ENCODE data around the gene C19orf85.
A peak's percentile ranks its signal among the peaks of the same experiment; 100 is the strongest.

C19orf85 gene

GRCh38 chr19:55488986-55489710, 24.6 kb upstream of the C19orf85 start:
- no peak for DNase-seq

- DNase-seq: no peak
Observed at GRCh38 chr19:55487924-55488687, 23.6 kb upstream of the C19orf85 start, which contains the start of gene SSC5D. TSS of gene SSC5D (plus strand) at chr19:55488436. CDS start at chr19:55488590, 154 bp downstream.

DNA sequence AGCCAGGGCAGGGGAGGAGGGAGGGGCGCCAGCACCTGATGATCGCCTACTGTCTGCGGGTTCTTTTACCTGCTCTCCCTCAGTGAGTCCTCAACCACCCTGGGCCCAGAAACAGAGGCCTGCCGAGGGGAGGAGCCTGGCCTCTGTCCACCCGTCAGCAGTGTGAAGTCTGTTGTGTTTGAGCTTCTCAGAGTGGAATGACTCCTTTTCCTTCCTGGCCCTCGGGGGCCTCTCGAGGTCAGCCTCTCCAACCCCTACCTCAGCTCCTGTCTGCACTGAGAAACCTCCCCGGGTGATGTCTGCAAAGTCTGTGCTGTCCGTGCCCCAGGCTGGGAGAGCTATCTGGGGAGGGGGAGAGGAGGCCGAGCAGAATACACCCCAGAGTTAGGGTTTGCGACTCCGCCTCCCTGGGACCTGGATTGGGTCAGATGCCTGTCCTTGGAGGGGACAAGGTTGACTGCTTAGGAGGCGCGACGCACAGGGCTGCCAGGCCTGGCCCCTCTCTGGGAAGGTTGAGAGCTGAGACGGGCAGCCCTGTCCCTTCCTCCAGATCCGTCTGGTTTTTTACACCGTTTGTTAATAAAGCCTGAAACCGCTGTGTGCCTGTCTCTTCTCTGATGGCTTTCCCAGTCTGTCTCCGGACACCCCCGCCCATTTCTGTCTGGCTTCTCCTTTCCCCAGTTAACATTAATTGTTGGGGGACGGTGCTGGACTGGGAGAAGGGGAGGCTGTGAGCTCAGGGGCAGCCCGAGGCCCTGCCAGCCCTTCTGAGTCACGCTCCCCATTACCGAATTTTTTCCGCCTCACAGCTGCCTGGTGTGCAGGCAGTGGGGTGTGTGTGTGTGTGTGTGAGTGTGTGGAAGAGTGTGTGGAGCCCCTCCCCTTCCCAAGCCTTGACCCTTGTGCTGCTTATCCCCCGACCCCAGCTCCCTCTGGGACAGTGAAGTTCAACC, 22.7 kb upstream of the C19orf85 start:
- peak; percentile 53 to 61 for DNase-seq

DNA sequence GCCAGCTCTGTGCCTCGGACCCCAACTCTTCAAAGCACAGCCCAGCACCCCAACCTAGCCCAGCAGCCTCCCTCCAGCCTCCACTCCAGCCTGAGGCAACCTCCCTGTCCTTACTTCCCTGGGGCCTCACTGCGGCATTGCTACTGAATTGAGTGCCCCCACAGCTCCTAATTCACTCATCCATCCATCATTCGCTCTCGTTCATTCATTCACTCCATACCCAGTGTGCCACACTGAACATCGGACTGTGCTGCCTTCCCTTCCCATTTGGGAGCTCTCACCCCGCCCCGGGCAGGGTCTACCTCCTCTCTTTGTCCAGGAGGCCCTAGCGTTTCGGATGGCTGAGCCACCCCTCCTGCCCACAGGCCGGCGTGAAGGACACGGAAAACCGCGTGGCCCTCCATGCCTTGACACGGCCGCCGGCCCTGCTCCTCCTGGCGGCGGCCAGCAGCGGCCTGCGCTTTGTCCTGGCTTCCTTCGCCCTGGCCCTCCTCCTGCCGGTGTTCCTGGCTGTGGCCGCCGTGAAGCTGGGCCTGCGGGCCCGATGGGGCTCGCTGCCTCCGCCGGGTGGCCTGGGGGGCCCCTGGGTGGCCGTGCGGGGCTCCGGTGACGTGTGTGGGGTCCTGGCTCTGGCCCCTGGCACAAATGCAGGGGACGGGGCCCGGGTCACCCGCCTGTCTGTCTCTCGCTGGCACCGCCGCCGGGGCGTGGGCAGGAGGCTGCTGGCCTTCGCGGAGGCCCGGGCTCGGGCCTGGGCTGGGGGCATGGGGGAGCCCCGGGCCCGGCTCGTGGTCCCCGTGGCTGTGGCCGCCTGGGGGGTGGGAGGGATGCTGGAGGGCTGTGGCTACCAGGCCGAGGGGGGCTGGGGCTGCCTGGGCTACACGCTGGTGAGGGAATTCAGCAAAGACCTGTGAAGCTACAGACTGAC, 21.8 kb upstream of the C19orf85 start:
- no peak for DNase-seq

DNA sequence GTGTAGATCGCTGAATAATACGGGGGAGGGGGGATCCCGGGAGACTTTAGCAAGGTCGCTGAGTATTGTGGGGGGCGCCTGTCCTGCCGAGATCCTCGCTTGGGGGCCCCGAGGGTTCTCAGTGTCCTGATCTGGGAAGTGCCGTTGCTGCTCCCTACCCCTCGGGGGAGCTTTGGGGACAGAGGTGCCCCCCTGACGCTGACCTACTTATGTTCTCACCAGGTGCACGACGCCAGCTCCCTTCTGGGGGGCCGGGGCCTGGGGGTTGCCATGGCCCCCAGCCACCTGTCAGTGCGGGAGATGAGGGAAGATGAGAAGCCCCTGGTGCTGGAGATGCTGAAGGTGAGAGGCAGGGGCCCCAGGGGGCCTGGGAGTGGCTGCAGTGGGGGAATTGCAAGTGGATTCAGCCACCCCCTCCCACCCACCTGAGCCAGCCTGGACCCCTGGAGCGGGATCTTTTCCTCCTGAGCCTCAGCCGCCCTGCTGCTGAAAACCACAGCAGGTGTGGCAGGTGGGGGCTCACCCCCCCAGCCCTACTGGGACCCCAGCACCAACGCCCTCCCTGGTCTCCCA, 21.0 kb upstream of the C19orf85 start:
- no peak for DNase-seq

- peak; percentile 28 to 41 for DNase-seq
Observed at GRCh38 chr19:55484593-55485438, 20.3 kb upstream of the C19orf85 start, which contains the start of gene NAT14. TSS of gene NAT14 (plus strand) at chr19:55485188. CDS start at chr19:55485709, 521 bp downstream.

DNA sequence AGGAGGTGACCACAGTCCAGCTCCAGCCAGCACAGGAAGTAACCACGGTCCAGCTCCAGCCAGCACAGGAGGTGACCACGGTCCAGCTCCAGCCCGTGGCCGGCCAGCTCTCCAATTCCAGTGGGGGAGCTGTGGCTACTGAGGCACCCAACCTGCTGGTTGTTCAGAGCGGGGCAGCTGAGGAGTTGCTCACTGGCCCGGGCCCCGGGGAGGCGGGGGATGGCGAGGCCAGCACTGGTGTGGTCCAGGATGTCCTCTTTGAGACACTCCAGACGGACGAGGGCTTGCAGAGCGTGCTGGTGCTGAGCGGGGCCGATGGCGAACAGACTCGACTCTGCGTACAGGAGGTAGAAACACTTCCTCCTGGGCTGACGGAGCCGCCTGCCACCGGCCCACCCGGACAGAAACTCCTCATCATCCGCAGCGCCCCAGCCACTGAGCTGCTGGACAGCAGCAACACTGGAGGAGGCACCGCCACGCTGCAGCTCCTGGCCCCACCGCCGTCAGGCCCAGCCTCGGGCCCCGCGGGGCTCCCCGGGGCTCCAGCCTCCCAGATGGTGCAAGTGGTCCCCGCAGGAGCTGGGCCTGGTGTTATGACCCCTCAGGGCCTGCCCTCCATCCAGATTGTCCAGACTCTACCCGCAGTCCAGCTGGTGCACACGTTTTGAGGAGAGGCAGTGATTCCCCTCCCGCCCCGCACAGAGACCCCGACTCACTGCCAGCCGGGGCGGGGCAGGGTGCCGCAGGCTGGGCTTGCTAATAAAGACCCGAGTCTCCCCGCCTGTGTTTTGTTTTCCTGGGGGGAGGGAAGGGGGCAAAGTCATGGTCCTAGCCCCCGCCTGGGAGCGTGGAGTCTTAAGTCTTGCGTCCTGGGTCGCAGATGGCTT, 19.4 kb upstream of the C19orf85 start:
- DNase-seq: no peak

DNA sequence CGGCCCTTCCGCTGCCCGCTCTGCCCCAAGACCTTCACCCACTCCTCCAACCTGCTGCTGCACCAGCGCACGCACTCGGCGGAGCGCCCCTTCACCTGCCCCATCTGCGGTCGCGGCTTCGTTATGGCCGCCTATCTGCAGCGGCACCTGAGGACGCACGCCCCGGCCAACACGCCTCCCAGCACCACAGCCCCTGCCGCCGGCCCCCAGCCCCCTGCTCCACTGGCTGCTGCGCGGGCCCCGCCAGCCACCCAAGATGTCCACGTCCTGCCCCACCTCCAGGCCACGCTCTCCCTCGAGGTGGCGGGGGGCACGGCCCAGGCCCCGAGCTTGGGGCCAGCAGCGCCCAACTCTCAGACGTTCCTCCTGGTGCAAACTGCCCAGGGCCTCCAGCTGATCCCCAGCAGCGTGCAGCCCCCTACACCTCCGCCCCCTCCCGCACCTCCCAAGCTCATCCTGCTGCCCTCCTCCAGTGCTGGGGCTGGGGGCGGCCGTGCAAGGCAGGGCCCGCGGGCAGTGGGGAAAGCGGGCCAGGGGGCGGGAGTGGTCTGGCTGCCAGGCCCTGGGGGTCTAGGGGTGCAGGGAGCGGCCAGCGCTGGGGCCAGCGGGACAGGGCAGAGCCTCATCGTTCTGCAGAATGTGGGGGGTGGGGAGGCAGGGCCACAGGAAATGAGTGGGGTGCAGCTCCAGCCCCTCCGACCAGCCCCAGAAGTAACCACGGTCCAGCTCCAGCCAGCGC, 18.6 kb upstream of the C19orf85 start:
- DNase-seq: no peak

DNA sequence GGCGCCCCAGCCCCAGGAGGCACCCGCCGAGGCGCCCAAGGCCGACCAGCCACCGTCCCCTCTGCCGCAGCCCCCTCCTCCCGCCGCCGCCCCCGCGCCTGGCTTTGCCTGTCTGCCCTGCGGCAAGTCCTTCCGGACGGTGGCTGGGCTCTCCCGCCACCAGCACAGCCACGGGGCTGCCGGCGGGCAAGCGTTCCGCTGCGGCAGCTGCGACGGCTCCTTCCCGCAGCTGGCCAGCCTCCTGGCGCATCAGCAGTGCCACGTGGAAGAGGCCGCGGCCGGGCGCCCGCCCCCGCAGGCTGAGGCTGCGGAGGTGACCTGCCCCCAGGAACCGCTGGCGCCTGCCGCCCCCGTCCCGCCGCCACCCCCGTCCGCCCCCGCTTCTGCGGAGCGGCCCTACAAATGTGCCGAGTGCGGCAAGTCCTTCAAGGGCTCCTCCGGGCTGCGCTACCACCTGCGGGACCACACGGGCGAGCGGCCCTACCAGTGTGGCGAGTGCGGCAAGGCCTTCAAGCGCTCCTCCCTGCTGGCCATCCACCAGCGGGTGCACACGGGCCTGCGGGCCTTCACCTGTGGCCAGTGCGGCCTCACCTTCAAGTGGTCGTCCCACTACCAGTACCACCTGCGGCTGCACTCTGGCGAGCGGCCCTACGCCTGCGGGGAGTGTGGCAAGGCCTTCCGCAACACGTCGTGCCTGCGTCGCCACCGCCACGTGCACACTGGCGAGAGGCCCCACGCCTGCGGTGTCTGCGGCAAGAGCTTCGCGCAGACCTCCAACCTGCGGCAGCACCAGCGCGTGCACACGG, 17.8 kb upstream of the C19orf85 start:
- no peak for DNase-seq

GRCh38 chr19:55481794-55482155, 17.2 kb upstream of the C19orf85 start:
- DNase-seq: no peak

GRCh38 chr19:55481148-55481793, 16.7 kb upstream of the C19orf85 start:
- no peak for DNase-seq

DNA sequence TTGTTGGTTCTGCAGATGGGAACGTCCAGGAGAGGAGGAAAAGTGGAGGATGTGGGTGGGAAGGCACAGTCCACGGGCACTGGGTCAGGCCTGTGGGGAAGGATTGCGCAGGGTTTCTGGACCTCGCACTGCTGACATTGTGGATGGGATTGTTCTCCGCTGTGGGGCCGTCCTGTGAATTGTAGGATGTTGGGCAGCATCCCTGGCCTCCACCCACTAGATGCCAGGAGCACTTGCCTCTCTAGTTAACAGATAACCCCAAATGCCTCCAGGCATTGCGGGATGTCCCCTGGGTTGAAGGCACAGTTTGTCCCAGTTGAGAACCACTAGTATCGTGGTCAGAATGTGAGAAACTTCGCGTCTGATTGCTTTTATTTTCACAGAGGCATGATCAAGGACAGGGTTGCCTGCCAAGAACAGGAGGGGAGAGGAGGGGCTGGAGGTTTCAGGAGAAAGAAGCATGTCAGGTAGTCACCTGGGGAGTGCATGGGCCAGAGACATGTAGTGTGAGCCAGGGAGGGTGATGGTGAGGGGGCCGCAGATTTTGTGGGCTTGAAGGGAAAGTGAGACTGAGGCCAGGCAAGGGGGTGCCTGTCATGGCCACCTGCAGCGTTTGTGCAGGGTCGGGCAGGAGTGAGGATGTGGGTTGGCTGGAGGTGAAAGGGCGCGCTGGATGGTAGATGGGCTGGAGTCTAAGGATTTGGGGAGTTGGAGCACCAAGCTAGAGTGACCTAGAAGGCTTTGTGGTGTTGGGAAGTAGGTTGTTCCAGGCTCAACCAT, 15.1 kb upstream of the C19orf85 start:
- DNase-seq: no peak

DNA sequence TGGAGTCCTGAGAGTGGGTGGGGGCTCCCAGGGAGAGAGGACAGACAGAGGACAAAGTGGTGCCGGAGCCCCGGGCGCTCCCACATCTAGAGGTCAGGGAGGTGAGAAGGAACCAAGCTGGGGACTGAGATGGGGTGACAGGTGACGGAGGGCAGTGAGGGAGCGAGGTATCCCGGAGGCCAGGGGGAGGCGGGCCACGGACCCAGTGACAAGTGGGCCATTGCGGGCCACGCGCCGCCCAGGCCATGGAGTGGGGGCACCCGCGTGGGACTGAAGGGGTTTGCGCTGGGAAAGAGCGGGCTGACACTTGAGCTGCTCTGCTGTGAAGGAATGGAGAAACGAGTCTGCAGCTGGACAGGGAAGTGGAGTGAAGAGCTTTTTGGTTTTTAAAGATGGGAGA, 14.5 kb upstream of the C19orf85 start:
- no peak for DNase-seq

DNA sequence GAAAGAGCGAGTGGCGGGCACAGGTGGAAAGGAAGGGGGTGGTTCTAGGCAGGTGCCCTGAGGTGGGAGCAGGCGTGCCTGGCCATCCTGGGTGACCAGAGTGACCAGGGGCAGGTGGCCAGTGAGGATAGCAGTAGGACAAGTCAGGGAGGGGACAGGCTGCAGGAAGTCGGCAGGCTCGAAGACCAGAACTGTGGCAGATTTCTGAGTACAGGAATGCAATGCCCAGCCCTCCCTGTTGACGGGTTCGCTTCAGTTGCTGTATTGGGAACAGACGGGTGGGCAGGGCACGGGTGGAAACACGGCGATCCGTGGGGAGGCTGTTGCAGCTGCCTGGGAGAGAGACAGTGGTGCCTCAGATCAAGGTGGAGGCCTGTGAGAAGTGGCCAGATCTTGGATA, 13.8 kb upstream of the C19orf85 start:
- DNase-seq: no peak

DNA sequence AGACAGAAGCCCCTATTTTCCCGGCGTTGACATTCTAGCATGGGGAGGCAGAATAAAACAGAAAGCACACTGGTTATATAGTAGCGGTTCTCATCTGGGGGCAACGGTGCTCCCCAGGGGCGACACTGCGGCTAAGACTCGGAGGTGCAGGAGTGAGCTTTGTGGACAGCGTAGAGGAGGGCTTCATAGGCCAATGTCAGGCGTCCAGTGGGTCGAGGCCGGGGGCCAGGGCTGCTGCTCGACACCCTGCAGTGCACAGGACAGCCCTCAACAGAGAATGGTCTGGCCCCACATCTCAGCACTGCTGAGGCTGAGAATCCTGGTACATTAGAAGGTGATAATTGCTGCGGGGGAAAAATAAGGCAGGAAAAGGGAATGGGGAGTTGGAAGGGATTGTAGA, 13.4 kb upstream of the C19orf85 start:
- no peak for DNase-seq

DNA sequence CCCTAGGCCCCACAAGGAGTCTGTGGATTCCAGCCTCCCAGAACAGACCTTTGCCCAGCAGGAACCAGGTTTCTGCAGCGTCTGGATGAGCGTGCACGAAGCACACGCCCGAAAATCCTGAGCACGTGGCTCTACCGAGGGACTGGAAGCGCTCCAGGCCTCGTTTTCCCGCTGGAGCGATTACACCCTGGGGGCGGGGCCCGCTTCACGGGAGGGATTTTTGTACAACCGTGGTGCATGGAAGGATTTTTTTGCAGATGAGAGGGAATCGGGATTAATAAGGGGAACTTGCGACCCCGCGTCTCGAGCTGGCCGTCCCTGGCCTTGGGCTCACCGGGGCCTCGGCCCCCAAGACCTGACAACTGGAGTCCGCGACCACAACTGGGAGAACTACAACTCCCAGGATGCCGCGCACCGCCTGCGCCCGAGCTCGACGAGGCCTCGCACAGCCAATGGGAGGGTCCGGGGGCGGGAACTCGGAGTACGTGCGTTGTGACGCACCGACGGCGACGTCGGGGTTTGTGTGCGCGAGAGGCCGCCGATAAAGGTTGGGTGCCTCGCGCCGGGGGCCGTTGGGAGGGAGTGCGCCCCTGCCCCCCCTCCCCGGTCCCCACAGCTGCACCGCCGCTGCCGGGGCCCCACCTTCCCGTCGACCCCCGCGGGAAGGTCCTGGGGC, 11.7 kb upstream of the C19orf85 start, which contains the start of gene ZNF628:
Gene ZNF628, plus strand, starts transcription at position 518 of the 676 bp plus-strand sequence. CDS start 3,294 bp downstream, outside the sequence.
- DNase-seq: peak; percentile 98
